Islet precursor cell (in vitro differentiated cells): ENCODE measurements around the gene ATP1A1.

ENCODE experiments used
- DNase-seq: peaks from one replicate; pipeline ENCODE4 v3.0.0-alpha.2; 2018

The ATP1A1 gene

GRCh38 chr1:116345843-116346242 lies 27.2 kb upstream of the ATP1A1 start:
- no peak for DNase-seq

- DNase-seq, result no peak
These were observed 25.9 kb upstream of the ATP1A1 start for GRCh38 chr1:116346943-116347673.

- DNase-seq, result no peak
These were observed 25.3 kb upstream of the ATP1A1 start for GRCh38 chr1:116347696-116348095.

GRCh38 chr1:116350097-116350645 lies 22.9 kb upstream of the ATP1A1 start:
- no peak for DNase-seq

- no peak for DNase-seq
These were observed 21.1 kb upstream of the ATP1A1 start for GRCh38 chr1:116351914-116352313.

- no peak for DNase-seq
These were observed 20.7 kb upstream of the ATP1A1 start for GRCh38 chr1:116352349-116352813.

- no peak for DNase-seq
These were observed 19.9 kb upstream of the ATP1A1 start for GRCh38 chr1:116353155-116353554.

- no peak for DNase-seq
These were observed 17.0 kb upstream of the ATP1A1 start for GRCh38 chr1:116356067-116356466.

- DNase-seq, result no peak
These were observed 16.4 kb upstream of the ATP1A1 start for GRCh38 chr1:116356673-116357072.

GRCh38 chr1:116357487-116357886 lies 15.6 kb upstream of the ATP1A1 start:
- no peak for DNase-seq

GRCh38 chr1:116359060-116359830 lies 13.8 kb upstream of the ATP1A1 start:
- no peak for DNase-seq

GRCh38 chr1:116359871-116360270 lies 13.2 kb upstream of the ATP1A1 start:
- no peak for DNase-seq

- no peak for DNase-seq
These were observed 12.4 kb upstream of the ATP1A1 start for GRCh38 chr1:116360429-116361173.

GRCh38 chr1:116361648-116362047 lies 11.4 kb upstream of the ATP1A1 start:
- no peak for DNase-seq

GRCh38 chr1:116362050-116362449 lies 11.0 kb upstream of the ATP1A1 start:
- DNase-seq, result no peak

GRCh38 chr1:116365353-116365780 lies 7.7 kb upstream of the ATP1A1 start:
- DNase-seq, result peak; percentile 58

- DNase-seq, result peak; percentile 57
These were observed 7.2 kb upstream of the ATP1A1 start for GRCh38 chr1:116365857-116366256.

- DNase-seq, result no peak
These were observed 5.6 kb upstream of the ATP1A1 start for GRCh38 chr1:116367256-116367945.

GRCh38 chr1:116368241-116368640 lies 4.8 kb upstream of the ATP1A1 start:
- DNase-seq, result no peak

GRCh38 chr1:116370181-116370580 lies 2.9 kb upstream of the ATP1A1 start:
- DNase-seq, result no peak

- no peak for DNase-seq
These were observed 1.3 kb upstream of the ATP1A1 start for GRCh38 chr1:116371752-116372151.

GRCh38 chr1:116372191-116372590 lies 853 bp upstream of the ATP1A1 start:
- no peak for DNase-seq
